Aorta (tissue), 5 donors: ENCODE data around the gene CAPN9. TPM values are rescaled to one million over a fixed set of nuclear protein-coding genes. Genes with fewer than 3 reads are reported as not detected.

Experiments used
- ATAC-seq: fragments of 200-7000 bp; cut with Tn5 transposase; one replicate; pipeline ENCODE4 v1.9.1; 2022; ENCODE audit warnings: moderate library complexity; ENCODE audit not compliant: low FRiP score
- DNase-seq, 2 donors: peaks; one replicate each; pipeline ENCODE4 v3.0.0-alpha.2; 2020
- H3K27ac ChIP-seq, 2 donors: one replicate each; pipeline ENCODE4 v1.5.1; 2013; ENCODE audit warnings: low read length in 2 of 2, mild to moderate bottlenecking in 2 of 2, moderate library complexity in 2 of 2, control low read depth in 1 of 2, inconsistent platforms in 1 of 2, low read depth in 1 of 2
- H3K27me3 ChIP-seq, 2 donors: one replicate each; pipeline ENCODE4 v1.6.1; 2013; ENCODE audit warnings: control low read depth in 1 of 2, low read length in 1 of 2, mild to moderate bottlenecking in 1 of 2, moderate library complexity in 1 of 2; ENCODE audit not compliant: insufficient read depth in 2 of 2, control insufficient read depth in 1 of 2
- H3K36me3 ChIP-seq, 2 donors: one replicate each; pipeline ENCODE4 v1.6.1; 2013; ENCODE audit warnings: control low read depth in 1 of 2, low read length in 1 of 2, mild to moderate bottlenecking in 1 of 2; ENCODE audit not compliant: insufficient read depth in 2 of 2, control insufficient read depth in 1 of 2
- H3K4me1 ChIP-seq, 2 donors: one replicate each; pipeline ENCODE4 v1.6.1; 2013; ENCODE audit warnings: low read length in 2 of 2, control low read depth in 1 of 2, mild to moderate bottlenecking in 1 of 2, moderate library complexity in 1 of 2; ENCODE audit not compliant: insufficient read depth in 2 of 2, control insufficient read depth in 1 of 2
- H3K4me3 ChIP-seq, 2 donors: one replicate each; pipeline ENCODE4 v1.5.1; 2013; ENCODE audit warnings: low read length in 2 of 2, control low read depth in 1 of 2, mild to moderate bottlenecking in 1 of 2
- H3K9me3 ChIP-seq: one replicate; pipeline ENCODE4 v1.6.1; 2013; ENCODE audit warnings: mild to moderate bottlenecking, low read length; ENCODE audit not compliant: control insufficient read depth
- WGBS, 2 donors: extraction: QIAGEN DNeasy Blood & Tissue Kit; methylation state at CpG; one replicate each; pipeline ENCODE4 v1.1.7; 2013; 5-methylcytosine and 5-hydroxymethylcytosine counted together
- intact Hi-C, 2 donors: fragments of 100-400 bp; cut with DNase I; formaldehyde crosslinking; loops; one replicate each; pipeline versions ENCODE4 v1.14.2 to v1.15.0; 2022
- polyA plus RNA-seq, 2 donors: library from polyadenylated mRNA; stranded (reverse); fragments of 200-250 nt; gene quantifications; one replicate each; pipeline ENCODE4 v1.2.3, GENCODE V29; 2013
- total RNA-seq, 2 donors: library from RNA; stranded (reverse); fragmentation: NEBNext Ultra II Directional; extraction: Animal tissue kit (Norgen Biotek cat#: 25700); gene quantifications; one replicate each; pipeline ENCODE4 v1.2.1, GENCODE V29; 2021
- donor health status: healthy with polysubstance abuse.
- donor health status: Bipolar disorder and iron deficiency.
- donor health status: DM: no; HTN: no; CAD: no.
- donor health status: DM: no; HTN: no; CAD: no.
- donor health status: DM: yes; HTN: yes; CAD: no.

The CAPN9 gene
- total and polyA plus RNA-seq, 4 donors: 0.46 to 6.0 TPM; not detected in 2

- 77 to 85% methylated on average over 6 of the region's 6 CpGs for WGBS, 2 donors
- no peaks in the 10 kb centered on the region for H3K27me3 ChIP-seq
- no peaks in the 10 kb centered on the region for H3K9me3 ChIP-seq
- intact Hi-C loops: no loop called here
- ATAC-seq: no peak
- H3K27ac ChIP-seq: no peak overlapping the region
- DNase-seq: no peak
- no peak overlapping the region for H3K4me3 ChIP-seq
- H3K4me1 ChIP-seq: no peaks in the 10 kb centered on the region
- H3K36me3 ChIP-seq: no peaks in the 10 kb centered on the region
Measured at GRCh38 chr1:230750986-230751625, 3.9 kb downstream of the CAPN9 start.

GRCh38 chr1:230752407-230752806 is 5.2 kb downstream of the CAPN9 start:
- no peak overlapping the region for H3K4me3 ChIP-seq
- WGBS, 2 donors: 78 to 88% methylated on average over 4 to 6 of the region's 6 CpGs
- no peaks in the 10 kb centered on the region for H3K9me3 ChIP-seq
- no peaks in the 10 kb centered on the region for H3K4me1 ChIP-seq
- H3K36me3 ChIP-seq: no peaks in the 10 kb centered on the region
- ATAC-seq (no peak), DNase-seq (no peak)
- no peak overlapping the region for H3K27ac ChIP-seq
- no peaks in the 10 kb centered on the region for H3K27me3 ChIP-seq
- intact Hi-C loops: no loop called here

GRCh38 chr1:230753191-230753585 is 6.0 kb downstream of the CAPN9 start:
- Histone ChIP-seq H3K36me3 (no peaks in the 10 kb centered on the region), H3K9me3 (no peaks in the 10 kb centered on the region), H3K4me3 (no peak overlapping the region), H3K4me1 (no peaks in the 10 kb centered on the region), H3K27me3 (no peaks in the 10 kb centered on the region), H3K27ac (no peak overlapping the region)
- DNase-seq (no peak), ATAC-seq (no peak)
- 68 to 82% methylated on average over 5 of the region's 5 CpGs for WGBS, 2 donors
- intact Hi-C loops: no loop called here

GRCh38 chr1:230753586-230754251 is 6.5 kb downstream of the CAPN9 start:
- Histone ChIP-seq H3K27me3 (no peaks in the 10 kb centered on the region), H3K27ac (no peak overlapping the region), H3K4me1 (no peaks in the 10 kb centered on the region), H3K9me3 (no peaks in the 10 kb centered on the region), H3K4me3 (no peak overlapping the region), H3K36me3 (no peaks in the 10 kb centered on the region)
- intact Hi-C loops: no loop called here
- peak; percentile 53 for ATAC-seq
- no peak for DNase-seq
- WGBS, 2 donors: 37 to 56% methylated on average over 24 of the region's 24 CpGs

GRCh38 chr1:230754796-230755195 is 7.6 kb downstream of the CAPN9 start:
- 75 to 85% methylated on average over 3 of the region's 3 CpGs for WGBS, 2 donors
- peak in 1 of 2 donors; percentile 67 for DNase-seq

GRCh38 chr1:230757856-230758708 is 10.9 kb downstream of the CAPN9 start:
- no peak for ATAC-seq
- intact Hi-C loops: no loop called here
- WGBS, 2 donors: 89 to 90% methylated on average over 16 of the region's 16 CpGs
- Histone ChIP-seq H3K27ac (no peak overlapping the region), H3K4me1 (no peaks in the 10 kb centered on the region), H3K27me3 (no peaks in the 10 kb centered on the region), H3K36me3 (no peaks in the 10 kb centered on the region), H3K4me3 (no peak overlapping the region), H3K9me3 (no peaks in the 10 kb centered on the region)
- DNase-seq: no peak

More at GRCh38 chr1:230754796-230755195, 7.6 kb downstream of the CAPN9 start:
- Histone ChIP-seq H3K27ac (no peak overlapping the region), H3K36me3 (no peaks in the 10 kb centered on the region), H3K4me1 (no peaks in the 10 kb centered on the region), H3K27me3 (no peaks in the 10 kb centered on the region), H3K4me3 (no peak overlapping the region), H3K9me3 (no peaks in the 10 kb centered on the region)
- ATAC-seq: no peak
- intact Hi-C loops: no loop called here

GRCh38 chr1:230758709-230759368 is 11.7 kb downstream of the CAPN9 start:
- 67 to 73% methylated on average over 8 of the region's 8 CpGs for WGBS, 2 donors

GRCh38 chr1:230759369-230760065 is 12.3 kb downstream of the CAPN9 start:
- DNase-seq: no peak
- ATAC-seq: no peak
- H3K27ac ChIP-seq: no peak overlapping the region
- no peaks in the 10 kb centered on the region for H3K27me3 ChIP-seq
- H3K36me3 ChIP-seq: no peaks in the 10 kb centered on the region
- H3K4me1 ChIP-seq: no peaks in the 10 kb centered on the region
- WGBS, 2 donors: 91 to 94% methylated on average over 7 of the region's 7 CpGs
- no peak overlapping the region for H3K4me3 ChIP-seq
- H3K9me3 ChIP-seq: no peaks in the 10 kb centered on the region
- intact Hi-C loops: no loop called here

More at GRCh38 chr1:230758709-230759368, 11.7 kb downstream of the CAPN9 start:
- DNase-seq: no peak
- H3K9me3 ChIP-seq: no peaks in the 10 kb centered on the region
- H3K36me3 ChIP-seq: no peaks in the 10 kb centered on the region
- no peak overlapping the region for H3K4me3 ChIP-seq
- H3K27me3 ChIP-seq: no peaks in the 10 kb centered on the region
- no peaks in the 10 kb centered on the region for H3K4me1 ChIP-seq
- H3K27ac ChIP-seq: no peak overlapping the region
- ATAC-seq: no peak
- intact Hi-C loops: no loop called here
